HG03159 (cell line): ENCODE results near the gene GATA6.
"Not testable (repeated sequence)": the region's sequence is repeated elsewhere in the genome, so short reads cannot be mapped to it uniquely, and the experiment has no call there.

ENCODE experiments used
- ATAC-seq: cut with Tn5 transposase; IDR thresholded peaks from one replicate; pipeline ENCODE4 v1.9.1; 2021; ENCODE audit warnings: mild to moderate bottlenecking, moderate library complexity; ENCODE audit not compliant: unreplicated experiment

Gene GATA6

GRCh38 chr18:22180722-22181121, 11.3 kb downstream of the GATA6 start:
- no peak for ATAC-seq

- ATAC-seq: no peak
These were observed 13.7 kb downstream of the GATA6 start for GRCh38 chr18:22182884-22183697.

- no peak for ATAC-seq
These were observed 14.3 kb downstream of the GATA6 start for GRCh38 chr18:22183698-22184170.

GRCh38 chr18:22184573-22184972, 15.2 kb downstream of the GATA6 start:
- not testable (repeated sequence) for ATAC-seq

DNA sequence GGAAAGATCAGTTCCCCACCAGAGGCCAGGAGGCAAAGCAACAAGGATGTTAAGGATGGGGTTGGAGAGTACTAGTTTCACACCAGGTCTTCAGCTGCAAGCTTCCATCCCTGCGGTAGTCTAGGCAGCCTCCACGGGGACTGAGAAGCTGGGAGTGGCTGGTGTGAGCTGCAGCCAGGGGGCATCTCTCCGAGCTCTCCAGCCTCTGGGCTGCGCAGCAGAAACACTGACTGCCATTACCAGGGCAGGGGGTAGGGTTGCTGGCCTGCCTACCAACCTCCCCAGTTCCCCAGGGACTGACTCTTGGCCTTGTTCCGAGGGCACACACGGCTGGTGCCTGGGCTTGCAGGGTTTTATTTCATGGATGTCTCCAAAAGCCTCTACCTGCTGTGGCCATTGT, 15.9 kb downstream of the GATA6 start:
- no peak for ATAC-seq

DNA sequence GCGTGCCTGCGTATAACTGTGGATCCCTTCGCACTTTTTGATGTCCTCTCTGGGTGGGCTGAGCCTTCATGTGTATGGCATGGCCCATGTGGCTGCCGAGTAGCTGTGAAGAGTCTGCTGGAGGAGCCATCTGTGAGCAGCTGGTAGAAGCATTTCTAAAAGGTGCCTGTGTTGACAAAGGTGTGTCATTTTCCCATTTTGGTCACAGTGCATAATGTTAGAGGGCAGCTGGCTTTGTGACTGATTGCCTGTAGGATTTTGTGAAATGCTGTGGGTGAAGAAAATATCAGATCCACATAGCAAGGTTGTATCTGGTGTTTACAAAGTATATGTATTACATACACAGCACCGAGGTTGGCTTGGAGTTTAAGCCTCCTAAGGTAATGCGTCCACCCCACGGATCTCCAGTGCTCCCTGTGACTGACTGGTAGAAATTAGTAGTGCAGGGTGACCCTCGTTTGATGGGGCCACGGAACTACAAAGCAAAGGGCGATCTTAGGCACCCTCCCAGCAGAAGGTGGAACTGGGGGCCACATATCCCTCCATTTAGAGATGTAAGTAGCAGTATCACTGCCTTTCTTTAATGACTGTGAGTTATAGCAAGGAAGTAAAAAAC, 16.5 kb downstream of the GATA6 start:
- no peak for ATAC-seq

DNA sequence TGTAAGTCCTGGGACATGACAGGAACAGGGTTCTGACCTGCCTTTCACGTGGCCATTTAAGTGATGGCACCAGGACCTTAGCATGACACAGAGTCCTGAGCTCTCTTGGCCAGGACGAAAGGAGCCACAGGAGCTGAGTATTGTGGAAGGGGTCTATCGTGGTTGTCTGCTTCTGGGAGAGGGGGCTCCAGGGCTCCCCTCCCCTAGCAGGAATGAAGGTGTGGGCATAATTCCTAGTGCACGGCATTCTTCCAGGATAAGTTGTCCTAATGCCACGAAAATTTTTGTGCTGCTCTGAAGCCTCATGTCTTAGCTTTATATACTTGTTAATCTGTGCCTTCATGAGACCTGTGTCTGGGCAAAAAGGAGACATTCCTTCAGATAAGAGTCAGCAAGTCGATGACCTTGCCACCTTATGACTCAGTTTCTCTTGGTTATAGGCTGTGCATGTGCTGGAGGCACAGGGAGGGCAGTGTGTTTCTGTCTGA, 17.1 kb downstream of the GATA6 start:
- ATAC-seq: no peak

- ATAC-seq: no peak
These were observed 19.3 kb downstream of the GATA6 start for GRCh38 chr18:22188559-22189267.

DNA sequence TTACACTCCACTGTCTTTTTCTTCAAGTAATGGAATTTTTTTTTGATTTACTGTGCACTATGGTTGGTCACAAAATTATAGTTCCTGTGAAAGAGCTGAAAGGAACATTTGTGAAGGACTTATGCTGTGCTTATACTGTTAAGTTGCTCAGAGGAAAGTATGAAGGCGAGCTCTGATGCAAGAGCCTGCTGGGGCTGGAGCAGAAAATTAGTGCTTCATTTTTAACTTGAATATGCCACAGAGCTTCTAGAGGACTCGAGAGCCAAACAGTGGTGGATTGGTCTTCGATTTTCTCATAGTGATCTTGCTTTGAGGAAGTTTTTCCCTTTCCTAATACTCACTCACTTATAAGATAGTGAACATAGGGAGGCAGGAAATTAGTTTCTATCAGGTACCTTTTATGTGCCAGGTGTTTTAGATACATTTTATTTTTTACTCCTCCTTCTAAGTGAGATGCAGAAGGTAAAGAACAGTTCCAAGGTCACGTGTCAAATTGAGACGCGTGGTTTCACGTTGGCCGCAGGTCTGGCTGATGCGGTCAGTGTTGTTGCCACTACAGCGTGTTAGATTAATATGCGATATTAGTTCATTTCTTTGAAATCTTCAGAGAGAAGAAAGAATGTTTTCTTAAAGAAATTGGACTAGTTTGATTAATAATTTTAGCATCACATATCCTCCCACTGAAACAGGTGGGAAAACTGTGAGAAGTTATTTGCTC, 20.2 kb downstream of the GATA6 start:
- ATAC-seq: no peak

- no peak for ATAC-seq
These were observed 21.9 kb downstream of the GATA6 start for GRCh38 chr18:22191346-22191695.

GRCh38 chr18:22191923-22192322, 22.5 kb downstream of the GATA6 start:
- ATAC-seq: no peak

GRCh38 chr18:22193466-22193865, 24.1 kb downstream of the GATA6 start:
- ATAC-seq: no peak

- ATAC-seq: no peak
These were observed 24.8 kb downstream of the GATA6 start for GRCh38 chr18:22194151-22194598.

DNA sequence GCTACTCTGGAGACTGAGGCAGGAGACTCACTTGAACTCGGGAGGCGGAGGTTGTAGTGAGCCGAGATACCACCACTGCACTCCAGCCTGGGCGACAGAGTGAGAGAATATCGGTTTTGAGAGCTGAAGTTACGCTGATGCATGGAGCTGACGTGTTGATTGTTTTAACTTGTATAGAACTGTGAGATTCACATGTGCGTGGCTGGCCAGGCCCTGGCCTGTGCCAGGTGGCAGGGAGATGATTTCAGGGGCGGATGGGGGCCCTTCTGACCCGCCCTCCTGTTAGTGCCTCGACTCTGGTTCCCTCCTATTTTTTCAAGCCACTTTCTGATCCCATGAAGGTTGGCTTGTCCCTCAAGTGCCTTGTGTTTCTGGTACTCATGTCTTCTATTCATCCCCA, 25.7 kb downstream of the GATA6 start:
- no peak for ATAC-seq

- not testable (repeated sequence) for ATAC-seq
These were observed 27.6 kb downstream of the GATA6 start for GRCh38 chr18:22196943-22197342.

DNA sequence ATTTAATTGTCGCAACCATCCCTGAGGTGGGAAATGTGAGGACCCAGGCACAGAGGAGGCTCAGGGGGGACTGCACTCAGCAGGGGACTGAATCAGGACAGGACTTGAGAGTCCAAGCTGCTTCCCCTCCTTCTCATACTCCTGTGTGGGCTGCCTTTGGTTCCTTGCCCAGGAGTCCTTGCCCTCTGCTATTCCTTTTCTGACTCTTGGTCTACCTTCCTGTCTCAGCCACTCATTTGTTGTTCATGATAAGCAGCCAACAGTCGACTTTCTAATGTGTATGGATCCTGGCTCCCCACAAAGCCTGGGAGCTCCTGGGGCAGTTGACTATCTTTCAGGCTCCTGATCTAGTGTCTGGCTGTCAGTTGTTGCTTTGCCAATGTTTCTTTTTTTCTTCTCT, 28.3 kb downstream of the GATA6 start:
- no peak for ATAC-seq

DNA sequence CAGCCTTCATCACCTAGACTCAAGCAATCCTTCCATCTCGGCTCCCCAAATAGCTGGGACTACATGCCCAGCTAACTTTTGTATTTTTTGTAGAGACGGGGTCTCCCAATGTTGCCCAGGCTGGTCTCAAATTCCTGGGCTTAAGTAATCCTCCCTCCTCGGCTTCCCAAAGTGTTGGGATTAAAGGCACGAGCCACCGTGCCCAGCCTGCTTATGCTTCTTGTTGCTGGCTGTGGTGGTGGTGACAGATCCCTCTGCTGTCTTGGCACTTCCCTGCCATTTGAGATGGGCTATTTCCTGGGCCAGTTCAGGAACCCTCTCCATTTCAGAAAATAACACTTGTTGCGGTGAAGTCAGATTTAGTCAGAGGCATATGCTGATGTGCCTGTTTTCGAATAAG, 28.8 kb downstream of the GATA6 start:
- no peak for ATAC-seq

DNA sequence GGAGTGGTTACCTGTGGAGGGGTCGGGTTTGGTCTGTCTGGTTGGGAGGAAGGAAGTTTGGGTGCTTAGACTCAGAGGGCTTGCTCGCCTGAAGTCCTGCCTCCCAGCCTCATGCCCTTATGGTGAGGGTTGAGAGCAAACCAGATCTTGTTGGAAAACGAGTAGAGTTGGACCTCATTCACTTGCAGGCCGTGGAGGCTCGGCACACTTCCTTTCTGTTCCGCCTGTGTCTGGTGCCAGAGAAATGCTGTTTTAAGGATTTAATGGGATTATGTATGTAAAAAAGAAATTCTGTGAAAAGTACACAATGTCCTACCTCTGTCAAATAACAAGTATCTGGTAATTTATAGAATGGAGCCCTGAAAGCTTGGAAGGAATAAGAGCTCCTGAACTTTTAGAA, 29.6 kb downstream of the GATA6 start:
- no peak for ATAC-seq

GRCh38 chr18:22200611-22201225, 31.3 kb downstream of the GATA6 start:
- no peak for ATAC-seq

DNA sequence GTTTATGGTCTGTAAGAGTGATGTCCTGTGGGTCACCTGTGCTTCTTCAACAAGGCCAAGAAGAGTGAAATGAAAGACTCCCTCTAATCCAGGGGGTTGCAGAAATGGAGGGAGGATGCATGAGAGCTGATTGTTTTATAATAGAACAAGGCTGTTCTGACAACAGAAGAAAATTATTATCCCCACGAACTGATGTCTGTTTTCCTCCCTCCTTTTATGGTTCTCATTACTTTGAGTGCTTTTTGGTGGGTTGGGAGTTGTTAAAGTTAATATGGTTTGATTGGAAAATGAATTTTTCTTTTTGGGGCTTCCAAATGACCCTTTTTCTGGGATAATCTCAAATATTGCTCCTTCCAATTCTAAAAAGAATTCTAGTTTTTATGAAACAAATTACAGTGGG, 33.6 kb downstream of the GATA6 start:
- ATAC-seq: no peak
